Measurements from ENCODE around the gene RIF1.
A peak's percentile ranks its signal among the peaks of the same experiment; 100 is the strongest.
"Not testable (repeated sequence)": the region's sequence is repeated elsewhere in the genome, so short reads cannot be mapped to it uniquely, and the experiment has no call there.

Gene RIF1

DNA sequence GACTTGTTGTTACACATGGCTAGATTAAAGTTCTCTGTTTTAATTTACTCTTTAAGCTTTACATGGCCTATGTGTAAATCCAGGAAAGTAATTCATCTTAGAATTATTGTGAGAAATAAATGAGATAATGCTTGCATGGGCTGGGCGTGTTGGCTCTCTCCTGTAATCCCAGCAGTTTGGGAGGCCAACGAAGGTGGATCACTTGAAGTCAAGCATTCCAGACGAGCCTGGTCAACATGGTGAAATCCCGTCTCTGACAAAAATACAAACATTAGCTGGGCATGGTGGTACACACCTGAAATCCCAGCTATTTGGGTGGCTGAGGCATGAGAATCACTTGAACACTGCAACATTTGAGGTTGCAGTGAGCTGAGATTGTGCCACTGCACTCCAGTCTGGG, 4.3 kb upstream of the RIF1 start:
- Mint-ChIP-seq H3K27ac (no peak overlapping the region), H3K4me3 (no peak overlapping the region), H3K36me3 (no peaks in the 10 kb centered on the region), H3K9me3 (no peaks in the 10 kb centered on the region), H3K27me3 (peaks cover 8% of the 10 kb centered on the region), H3K4me1 (peaks cover 7% of the 10 kb centered on the region)
- no peak for ATAC-seq

DNA sequence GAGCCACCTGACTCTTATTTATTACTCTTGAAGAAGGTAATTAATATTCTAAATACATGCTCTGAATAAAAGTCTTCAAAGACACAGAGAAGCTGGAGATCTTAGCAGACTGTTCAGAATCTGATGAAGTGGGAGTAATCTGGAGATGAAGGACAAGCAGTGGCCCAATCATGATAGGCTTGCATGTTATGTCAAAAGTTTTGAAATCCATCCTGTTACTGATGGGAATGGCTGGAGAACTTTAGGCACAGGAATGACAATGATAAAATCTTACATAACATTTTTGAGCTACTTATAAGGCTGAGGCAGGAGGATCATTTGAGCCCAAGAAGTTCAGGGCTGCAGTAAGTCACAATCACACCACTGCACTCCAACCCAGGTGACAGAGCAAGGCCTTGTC, 2.4 kb upstream of the RIF1 start:
- Mint-ChIP-seq H3K27ac (no peak overlapping the region), H3K36me3 (peaks cover 5% of the 10 kb centered on the region)

DNA sequence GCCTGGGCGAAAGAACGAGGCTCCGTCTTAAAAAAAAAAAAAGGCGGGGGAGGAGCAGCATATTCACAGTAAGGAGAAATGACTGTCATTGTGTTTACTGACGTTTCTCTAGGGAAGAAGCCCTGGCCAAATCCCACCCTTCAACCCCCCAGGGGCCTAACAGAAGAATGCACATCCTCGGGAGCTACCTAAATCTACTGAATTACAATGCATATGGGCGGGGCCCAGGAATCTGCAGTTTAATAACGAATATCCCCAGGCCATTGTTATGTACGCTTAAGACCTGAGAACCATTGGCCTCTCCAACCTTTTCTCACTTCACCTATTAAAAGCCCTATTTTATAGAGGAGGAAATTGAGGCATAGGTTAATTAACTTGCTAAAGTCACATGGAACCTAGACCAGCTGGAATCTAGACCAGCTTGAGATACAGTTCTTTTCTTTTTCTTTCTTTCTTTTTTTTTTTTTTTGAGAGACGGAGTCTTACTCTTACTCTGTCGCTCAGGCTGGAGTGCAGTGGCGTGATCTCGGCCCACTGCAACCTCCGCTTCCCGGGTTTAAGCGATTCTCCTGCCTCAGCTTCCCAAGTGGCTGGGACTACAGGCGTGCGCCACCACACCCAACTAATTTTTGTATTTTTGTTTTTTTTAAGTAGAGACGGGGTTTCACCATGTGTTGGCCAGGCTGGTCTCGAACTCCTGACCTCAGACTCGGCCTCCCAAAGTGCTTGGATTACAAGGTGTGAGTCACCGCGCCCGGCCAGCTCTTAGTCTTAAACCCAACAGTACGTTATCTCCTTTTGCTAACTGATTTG, 708 bp upstream of the RIF1 start:
- no peaks in the 10 kb centered on the region for H3K9me3 Mint-ChIP-seq
- no peak for ATAC-seq
- peaks cover 22% of the 10 kb centered on the region for H3K4me1 Mint-ChIP-seq
- H3K4me3 Mint-ChIP-seq: peak overlapping the region; percentile 91
- H3K36me3 Mint-ChIP-seq: peaks cover 5% of the 10 kb centered on the region
- peak overlapping the region; percentile 90 for H3K27ac Mint-ChIP-seq
- H3K27me3 Mint-ChIP-seq: peaks cover 8% of the 10 kb centered on the region

More for the DNA sequence above, 2.4 kb upstream of the RIF1 start:
- Mint-ChIP-seq H3K4me1 (peaks cover 18% of the 10 kb centered on the region), H3K4me3 (no peak overlapping the region), H3K27me3 (peaks cover 8% of the 10 kb centered on the region), H3K9me3 (no peaks in the 10 kb centered on the region)
- ATAC-seq: no peak

DNA sequence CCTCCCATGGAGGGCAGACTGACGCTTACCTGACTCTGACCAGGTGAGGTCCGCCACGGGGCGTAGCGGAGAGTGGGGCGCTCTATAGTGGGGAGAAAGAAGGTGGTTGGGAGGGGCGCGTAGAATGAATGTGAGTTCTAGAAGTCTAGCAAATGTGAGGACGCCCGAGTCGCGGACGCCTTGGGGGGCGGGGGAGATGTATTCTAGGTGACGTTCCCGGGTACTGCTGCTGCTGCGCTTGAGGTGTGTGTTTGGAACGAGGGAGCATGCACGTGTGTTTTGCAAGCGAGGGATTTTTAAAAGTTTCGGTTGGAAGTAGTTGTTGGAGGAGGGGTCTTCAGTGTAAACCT, 758 bp downstream of the RIF1 start:
- Mint-ChIP-seq H3K36me3 (peaks cover 16% of the 10 kb centered on the region), H3K4me3 (peak overlapping the region; percentile 91), H3K9me3 (no peaks in the 10 kb centered on the region), H3K4me1 (peaks cover 22% of the 10 kb centered on the region), H3K27me3 (peaks cover 8% of the 10 kb centered on the region), H3K27ac (peak overlapping the region; percentile 90)
- ATAC-seq: peak; percentile 77

DNA sequence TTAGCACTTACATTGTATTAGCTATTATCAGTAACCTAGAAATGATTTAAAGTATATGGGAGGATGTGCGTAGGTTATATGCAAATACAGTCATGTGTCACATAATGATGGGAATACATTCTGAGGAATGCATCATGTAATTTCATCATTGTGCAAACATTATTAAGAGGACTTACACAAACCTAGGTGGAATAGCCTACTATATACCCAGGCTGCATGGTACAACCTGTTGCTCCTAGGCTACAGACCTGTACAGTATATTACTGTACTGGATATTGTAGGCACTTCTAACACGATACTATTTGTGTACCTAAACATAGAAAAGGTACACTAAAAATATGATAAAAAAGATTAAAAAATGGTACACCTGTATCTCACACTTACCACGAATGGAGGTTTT, 7.9 kb downstream of the RIF1 start:
- no peak overlapping the region for H3K27ac Mint-ChIP-seq
- peaks cover 45% of the 10 kb centered on the region for H3K36me3 Mint-ChIP-seq
- no peaks in the 10 kb centered on the region for H3K27me3 Mint-ChIP-seq
- no peaks in the 10 kb centered on the region for H3K9me3 Mint-ChIP-seq
- no peak overlapping the region for H3K4me3 Mint-ChIP-seq
- peaks cover 6% of the 10 kb centered on the region for H3K4me1 Mint-ChIP-seq
- ATAC-seq: no peak

DNA sequence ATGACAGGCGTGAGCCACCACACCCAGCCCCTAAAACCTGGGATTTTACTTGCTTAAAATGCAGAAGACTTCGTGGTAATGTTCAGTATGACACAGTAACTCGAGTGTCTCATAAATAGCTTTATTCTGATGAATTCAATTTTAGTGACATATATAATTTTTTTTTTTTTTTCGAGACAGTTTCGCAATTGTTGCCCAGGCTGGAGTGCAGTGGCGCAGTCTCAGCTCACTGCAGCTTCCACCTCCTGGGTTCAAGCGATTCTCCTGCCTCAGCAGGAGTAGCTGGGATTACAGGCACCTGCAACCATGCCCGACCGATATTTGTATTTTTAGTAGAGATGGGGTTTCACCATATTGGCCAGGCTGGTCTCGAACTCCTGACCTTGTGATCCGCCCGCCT, 12.0 kb downstream of the RIF1 start:
- ATAC-seq, H3K9me3 Mint-ChIP-seq, H3K27ac Mint-ChIP-seq, H3K4me3 Mint-ChIP-seq, H3K27me3 Mint-ChIP-seq: not testable (repeated sequence)
- Mint-ChIP-seq H3K4me1 (peaks cover 26% of the 10 kb centered on the region), H3K36me3 (peaks cover 68% of the 10 kb centered on the region)

DNA sequence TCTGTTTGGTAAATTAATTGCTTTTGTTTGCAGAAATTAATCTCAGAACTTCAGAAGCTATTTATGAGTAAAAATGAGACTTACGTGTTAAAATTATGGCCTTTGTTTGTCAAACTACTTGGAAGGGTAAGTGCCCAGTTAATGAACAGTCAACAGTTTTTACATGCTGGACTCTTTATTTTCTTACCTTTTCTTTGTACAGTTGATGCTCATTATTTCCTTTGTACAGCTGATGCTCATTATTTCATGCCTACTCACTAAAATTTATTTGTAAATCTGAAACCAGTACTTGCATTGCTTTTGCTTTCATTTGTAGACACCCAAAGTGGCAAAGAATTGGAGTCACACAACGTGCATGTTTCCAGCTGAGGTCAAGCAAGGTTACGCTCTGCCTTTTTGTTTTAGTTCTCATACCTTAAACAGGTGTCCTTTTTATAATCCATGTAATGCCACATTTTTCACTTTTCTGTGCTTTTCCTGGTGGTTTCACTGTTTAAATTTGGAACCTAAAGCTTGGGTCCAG, 13.3 kb downstream of the RIF1 start:
- Mint-ChIP-seq H3K27ac (peak overlapping the region; percentile 67), H3K4me1 (peaks cover 22% of the 10 kb centered on the region), H3K4me3 (no peak overlapping the region), H3K9me3 (no peaks in the 10 kb centered on the region), H3K36me3 (peaks cover 65% of the 10 kb centered on the region), H3K27me3 (no peaks in the 10 kb centered on the region)
- ATAC-seq: no peak

DNA sequence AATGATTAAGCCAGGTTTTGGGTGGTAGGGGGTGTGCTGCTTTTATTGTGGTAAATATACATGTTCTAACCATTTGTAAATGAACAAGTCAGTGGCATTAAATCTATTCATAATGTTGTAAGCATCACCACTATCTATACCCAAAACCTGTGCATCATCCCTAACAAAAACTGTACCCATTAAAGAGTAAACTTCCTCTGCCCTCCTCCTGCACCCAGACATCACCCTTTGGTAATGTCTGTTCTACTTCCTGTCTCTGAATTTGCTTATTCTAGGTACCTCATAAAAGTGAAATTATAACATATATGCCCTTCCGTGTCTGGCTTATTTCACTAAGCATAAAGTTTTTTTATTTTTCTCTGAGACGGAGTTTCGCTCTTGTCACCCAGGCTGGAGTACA, 14.1 kb downstream of the RIF1 start:
- no peaks in the 10 kb centered on the region for H3K9me3 Mint-ChIP-seq
- no peaks in the 10 kb centered on the region for H3K27me3 Mint-ChIP-seq
- no peak overlapping the region for H3K4me3 Mint-ChIP-seq
- H3K4me1 Mint-ChIP-seq: peaks cover 22% of the 10 kb centered on the region
- no peak for ATAC-seq
- peaks cover 70% of the 10 kb centered on the region for H3K36me3 Mint-ChIP-seq
- H3K27ac Mint-ChIP-seq: peak overlapping the region; percentile 67

DNA sequence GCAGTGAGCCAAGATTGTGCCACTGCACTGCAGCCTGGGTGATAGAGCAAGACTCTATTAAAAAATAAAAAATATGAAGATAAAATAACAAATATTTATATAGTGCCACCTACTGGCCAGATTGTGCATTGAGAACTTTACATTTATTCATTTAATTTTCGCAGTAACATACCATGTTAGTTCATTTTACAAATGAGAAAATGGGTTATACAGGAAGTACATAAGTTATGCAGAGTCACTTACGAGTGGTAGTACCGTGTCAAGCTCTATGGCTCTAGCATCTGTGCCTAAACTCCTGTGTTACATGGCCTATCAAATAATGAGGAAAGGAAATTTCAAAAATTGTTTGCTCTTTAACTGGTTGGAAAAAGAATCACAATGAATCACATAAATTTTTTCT, 27.9 kb downstream of the RIF1 start:
- Mint-ChIP-seq H3K4me3 (no peak overlapping the region), H3K36me3 (peaks cover 24% of the 10 kb centered on the region)

DNA sequence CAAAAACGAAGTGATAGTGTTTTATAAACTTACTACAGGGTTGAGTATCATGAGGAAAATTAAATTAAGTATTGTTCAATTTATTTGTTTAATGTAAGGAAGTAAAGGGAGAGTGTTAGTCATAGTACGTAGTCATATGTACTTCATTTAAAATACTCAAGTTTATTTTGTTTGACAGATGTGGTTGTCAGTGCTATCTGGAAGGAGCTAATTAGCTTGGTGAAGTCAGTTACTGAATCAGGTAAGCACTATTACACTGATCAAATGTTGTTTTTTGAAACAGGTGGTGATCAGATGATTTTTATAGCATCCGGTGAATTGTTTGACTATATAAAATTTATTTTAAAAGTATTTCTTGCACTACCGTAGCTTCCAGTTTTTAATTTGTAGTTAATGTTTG, 28.8 kb downstream of the RIF1 start:
- ATAC-seq: no peak
- H3K4me3 Mint-ChIP-seq: no peak overlapping the region
- H3K27ac Mint-ChIP-seq: peak overlapping the region; percentile 30
- H3K36me3 Mint-ChIP-seq: peaks cover 32% of the 10 kb centered on the region
- H3K4me1 Mint-ChIP-seq: peaks cover 4% of the 10 kb centered on the region
- H3K27me3 Mint-ChIP-seq: no peaks in the 10 kb centered on the region
- H3K9me3 Mint-ChIP-seq: no peaks in the 10 kb centered on the region

More for the DNA sequence above, 27.9 kb downstream of the RIF1 start:
- ATAC-seq: no peak
- Mint-ChIP-seq H3K27me3 (no peaks in the 10 kb centered on the region), H3K27ac (peak overlapping the region; percentile 30), H3K9me3 (no peaks in the 10 kb centered on the region), H3K4me1 (peaks cover 4% of the 10 kb centered on the region)

DNA sequence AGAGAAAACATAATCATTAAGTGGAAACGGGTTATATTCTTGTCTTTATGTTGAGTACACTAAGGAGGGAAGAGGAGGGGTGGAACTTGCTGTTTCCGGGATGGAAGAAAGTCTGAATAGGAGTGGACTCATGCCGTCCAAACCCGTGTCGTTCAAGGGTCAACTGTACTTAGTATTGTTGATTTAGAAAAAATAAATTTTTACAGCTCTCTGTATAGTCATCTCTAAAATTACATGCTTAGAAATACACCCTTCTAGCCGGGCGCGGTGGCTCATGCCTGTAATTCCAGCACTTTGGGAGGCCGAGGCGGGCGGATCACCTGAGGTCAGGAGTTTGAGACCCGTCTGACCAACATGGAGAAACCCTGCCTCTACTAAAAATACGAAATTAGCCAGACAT, 29.4 kb downstream of the RIF1 start:
- no peak for ATAC-seq
- peaks cover 36% of the 10 kb centered on the region for H3K36me3 Mint-ChIP-seq
- no peaks in the 10 kb centered on the region for H3K27me3 Mint-ChIP-seq
- H3K27ac Mint-ChIP-seq: no peak overlapping the region
- no peak overlapping the region for H3K4me3 Mint-ChIP-seq
- H3K4me1 Mint-ChIP-seq: peaks cover 4% of the 10 kb centered on the region
- no peaks in the 10 kb centered on the region for H3K9me3 Mint-ChIP-seq

DNA sequence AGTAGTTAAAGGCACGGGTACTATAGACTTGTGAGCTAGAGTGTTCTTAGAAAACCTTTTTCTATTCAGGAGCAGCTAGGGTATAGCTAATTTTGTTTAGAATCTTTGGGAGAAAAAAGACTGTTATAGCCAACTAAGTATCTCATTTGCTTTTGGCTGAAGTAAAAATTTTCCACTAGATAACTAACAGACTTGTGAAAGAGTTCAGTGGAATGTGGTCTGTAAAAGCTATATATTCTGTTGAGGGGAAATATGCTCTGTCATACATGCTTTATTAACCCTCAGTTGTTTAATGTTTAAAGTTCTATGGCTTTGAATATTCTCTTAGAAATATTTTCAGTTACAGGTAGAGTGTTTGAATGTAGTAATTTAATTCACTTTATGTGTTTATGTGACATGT, 49.7 kb downstream of the RIF1 start:
- ATAC-seq: no peak
- Mint-ChIP-seq H3K4me3 (no peak overlapping the region), H3K9me3 (no peaks in the 10 kb centered on the region), H3K27me3 (no peaks in the 10 kb centered on the region), H3K4me1 (no peaks in the 10 kb centered on the region), H3K36me3 (peaks cover 45% of the 10 kb centered on the region), H3K27ac (no peak overlapping the region)

DNA sequence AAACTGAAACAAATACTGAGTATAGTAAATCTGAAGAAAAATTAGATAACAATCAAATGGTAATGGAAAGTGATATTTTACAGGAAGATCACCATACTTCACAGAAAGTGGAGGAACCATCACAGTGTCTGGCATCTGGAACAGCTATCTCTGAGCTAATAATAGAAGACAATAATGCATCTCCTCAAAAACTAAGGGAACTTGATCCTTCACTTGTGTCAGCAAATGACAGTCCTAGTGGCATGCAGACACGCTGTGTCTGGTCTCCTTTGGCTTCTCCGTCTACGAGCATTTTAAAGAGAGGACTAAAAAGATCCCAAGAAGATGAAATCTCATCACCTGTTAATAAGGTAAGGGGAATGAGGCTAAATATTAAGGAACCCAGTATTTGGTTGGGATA, 56.1 kb downstream of the RIF1 start:
- H3K36me3 Mint-ChIP-seq: peaks cover 79% of the 10 kb centered on the region

DNA sequence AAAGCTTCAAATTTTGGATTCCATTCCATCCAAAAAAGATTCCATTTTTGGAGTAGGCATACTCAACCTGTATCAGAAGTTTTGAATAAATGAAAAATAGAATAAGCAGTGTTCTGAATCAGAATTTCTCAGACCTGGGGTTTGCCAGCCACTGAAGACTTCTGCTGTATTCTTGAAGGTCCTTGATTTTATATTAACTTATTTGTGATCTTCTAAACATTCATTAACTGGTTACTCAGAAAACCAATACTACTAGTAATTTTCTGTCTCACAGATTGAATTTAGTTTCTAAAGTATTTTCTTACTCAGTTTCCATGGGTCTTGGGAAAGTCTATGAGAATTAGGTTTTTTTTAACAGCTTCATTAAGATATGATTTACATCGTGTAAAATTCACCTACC, 60.9 kb downstream of the RIF1 start:
- Mint-ChIP-seq H3K4me1 (peaks cover 9% of the 10 kb centered on the region), H3K36me3 (peaks cover 61% of the 10 kb centered on the region), H3K27ac (no peak overlapping the region), H3K27me3 (no peaks in the 10 kb centered on the region), H3K4me3 (no peak overlapping the region), H3K9me3 (no peaks in the 10 kb centered on the region)
- ATAC-seq: no peak

More for the DNA sequence above, 56.1 kb downstream of the RIF1 start:
- H3K4me1 Mint-ChIP-seq: no peaks in the 10 kb centered on the region
- no peak overlapping the region for H3K27ac Mint-ChIP-seq
- H3K4me3 Mint-ChIP-seq: no peak overlapping the region
- H3K9me3 Mint-ChIP-seq: no peaks in the 10 kb centered on the region
- no peak for ATAC-seq
- no peaks in the 10 kb centered on the region for H3K27me3 Mint-ChIP-seq

DNA sequence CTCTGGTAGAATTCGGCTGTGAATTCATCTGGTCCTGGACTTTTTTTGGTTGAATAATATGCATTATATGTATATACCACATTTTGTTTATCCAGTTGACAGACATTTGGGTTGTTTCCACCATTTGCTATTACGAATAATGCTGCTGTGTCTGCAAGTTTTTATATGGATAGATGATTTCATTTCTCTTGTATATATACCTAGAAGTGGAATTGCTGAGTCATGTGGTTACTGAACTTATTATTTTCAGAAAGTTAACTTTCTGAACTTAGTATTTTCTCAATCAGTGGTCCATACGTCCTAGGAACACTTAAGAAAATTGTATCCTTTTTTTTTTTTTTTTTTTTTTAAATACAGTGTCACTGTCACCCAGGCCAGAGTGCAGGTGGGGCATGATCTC, 63.3 kb downstream of the RIF1 start:
- peaks cover 9% of the 10 kb centered on the region for H3K4me1 Mint-ChIP-seq
- ATAC-seq: no peak
- no peak overlapping the region for H3K4me3 Mint-ChIP-seq
- H3K27ac Mint-ChIP-seq: no peak overlapping the region
- H3K27me3 Mint-ChIP-seq: no peaks in the 10 kb centered on the region
- H3K9me3 Mint-ChIP-seq: no peaks in the 10 kb centered on the region
- peaks cover 47% of the 10 kb centered on the region for H3K36me3 Mint-ChIP-seq

DNA sequence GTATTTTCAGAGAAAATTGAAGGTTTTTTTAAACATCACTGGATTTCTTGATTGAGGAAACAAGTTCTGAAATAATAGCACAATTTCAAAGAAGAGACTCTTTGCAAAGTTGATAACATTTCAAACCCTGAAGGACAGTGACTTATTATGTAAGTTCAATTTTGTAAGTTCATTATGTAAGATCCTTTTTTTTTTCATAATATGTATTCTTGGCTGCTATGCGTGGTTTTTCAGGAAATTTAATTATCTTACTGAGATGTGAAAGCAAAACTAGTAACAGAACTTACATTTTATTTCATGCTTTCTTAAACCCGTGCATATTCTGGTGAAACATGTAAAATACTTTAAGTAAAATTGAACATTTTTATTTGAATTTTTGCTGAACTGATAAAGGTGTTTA, 65.4 kb downstream of the RIF1 start:
- H3K27ac Mint-ChIP-seq: no peak overlapping the region

More for the DNA sequence above, 65.4 kb downstream of the RIF1 start:
- Mint-ChIP-seq H3K4me3 (no peak overlapping the region), H3K4me1 (peaks cover 9% of the 10 kb centered on the region), H3K9me3 (no peaks in the 10 kb centered on the region), H3K36me3 (peaks cover 31% of the 10 kb centered on the region), H3K27me3 (no peaks in the 10 kb centered on the region)
- no peak for ATAC-seq
